ENCODE results near the gene NCAN.
"Not testable (repeated sequence)": the region's sequence is repeated elsewhere in the genome, so short reads cannot be mapped to it uniquely, and the experiment has no call there.

Gene NCAN

GRCh38 chr19:19192910-19193423, 18.8 kb upstream of the NCAN start:
- DNase-seq (ENCODE audit: low read depth in 3 of 3, low spot score in 1 of 3), result no peak

- DNase-seq (ENCODE audit: low read depth in 3 of 3, low spot score in 1 of 3), result no peak
Observed at GRCh38 chr19:19193926-19194325, 17.8 kb upstream of the NCAN start.

- no peak for DNase-seq (ENCODE audit: low read depth in 3 of 3, low spot score in 1 of 3)
Observed at GRCh38 chr19:19201697-19202630, 9.8 kb upstream of the NCAN start.

- no peak for DNase-seq (ENCODE audit: low read depth in 3 of 3, low spot score in 1 of 3)
Observed at GRCh38 chr19:19202707-19203011, 9.1 kb upstream of the NCAN start.

- DNase-seq (ENCODE audit: low read depth in 3 of 3, low spot score in 1 of 3), result peak; percentile 79 to 91 (median 82)
Observed at GRCh38 chr19:19203012-19203856, 8.5 kb upstream of the NCAN start, which contains the start of gene NR2C2AP. Gene NR2C2AP (minus strand): TSS chr19:19203414. CDS start chr19:19203060, 354 bp downstream.

- no peak for DNase-seq (ENCODE audit: low read depth in 3 of 3, low spot score in 1 of 3)
Observed at GRCh38 chr19:19204181-19204580, 7.6 kb upstream of the NCAN start.

- DNase-seq (ENCODE audit: low read depth in 3 of 3, low spot score in 1 of 3), result no peak
Observed at GRCh38 chr19:19205416-19206410, 6.0 kb upstream of the NCAN start.

- no peak for DNase-seq (ENCODE audit: low read depth in 3 of 3, low spot score in 1 of 3)
Observed at GRCh38 chr19:19206938-19207337, 4.8 kb upstream of the NCAN start.

- no peak for DNase-seq (ENCODE audit: low read depth in 3 of 3, low spot score in 1 of 3)
Observed at GRCh38 chr19:19207637-19208572, 3.9 kb upstream of the NCAN start.

GRCh38 chr19:19209372-19209771, 2.4 kb upstream of the NCAN start:
- no peak for DNase-seq (ENCODE audit: low read depth in 3 of 3, low spot score in 1 of 3)

- no peak for DNase-seq (ENCODE audit: low read depth in 3 of 3, low spot score in 1 of 3)
Observed at GRCh38 chr19:19212916-19213315, 1.2 kb downstream of the NCAN start.

GRCh38 chr19:19213426-19214158, 1.8 kb downstream of the NCAN start:
- DNase-seq (ENCODE audit: low read depth in 3 of 3, low spot score in 1 of 3), result no peak

GRCh38 chr19:19214159-19214490, 2.4 kb downstream of the NCAN start:
- no peak for DNase-seq (ENCODE audit: low read depth in 3 of 3, low spot score in 1 of 3)

GRCh38 chr19:19214892-19215291, 3.1 kb downstream of the NCAN start:
- DNase-seq (ENCODE audit: low read depth in 3 of 3, low spot score in 1 of 3), result no peak

GRCh38 chr19:19215792-19216191, 4.0 kb downstream of the NCAN start:
- no peak for DNase-seq (ENCODE audit: low read depth in 3 of 3, low spot score in 1 of 3)

GRCh38 chr19:19217099-19217498, 5.3 kb downstream of the NCAN start:
- no peak for DNase-seq (ENCODE audit: low read depth in 3 of 3, low spot score in 1 of 3)

GRCh38 chr19:19218911-19219310, 7.2 kb downstream of the NCAN start:
- DNase-seq (ENCODE audit: low read depth in 3 of 3, low spot score in 1 of 3), result no peak

GRCh38 chr19:19221000-19221399, 9.2 kb downstream of the NCAN start:
- not testable (repeated sequence) for DNase-seq (ENCODE audit: low read depth in 3 of 3, low spot score in 1 of 3)

- no peak for DNase-seq (ENCODE audit: low read depth in 3 of 3, low spot score in 1 of 3)
Observed at GRCh38 chr19:19223060-19223459, 11.3 kb downstream of the NCAN start.

Data from stimulated activated CD4-positive, alpha-beta T cell treated with anti-CD3 and anti-CD28 coated beads, TNF-alpha, amount 100 ng/mL, for 1 hour (primary cell).